ENCODE measurements around the gene KLK2.

- TF ChIP-seq CTCF (conservative IDR thresholded peaks at IDR 0.05; ENCODE audit: low read length) (no peak), EZH2phosphoT487 (IDR thresholded peaks at IDR 0.05; ENCODE audit: borderline replicate concordance) (no peak)
These were observed 42.8 kb downstream of the KLK2 start for GRCh38 chr19:50916069-50916468.

Measured in Loucy (cell line).